ENCODE data around the gene PTPRA. TPM values are rescaled to one million over a fixed set of nuclear protein-coding genes. Genes with fewer than 3 reads are reported as not detected.

PTPRA gene
- total and polyA plus RNA-seq, 2 of the 13 experiments (the other 11 are each of a cell fraction or from before 2014, with no cell fraction given) = 47.2 to 127 TPM

GRCh38 chr20:2907519-2907918 lies 34.2 kb downstream of the PTPRA start:
- no peak for DNase-seq (ENCODE audit: low spot score)
- FAIRE-seq = peak; percentile 15
- Histone ChIP-seq H4K20me1 (ENCODE audit: insufficient read depth, low read length) (no peaks in the 10 kb centered on the region), H3K27me3 (ENCODE audit: control insufficient read depth in 1 of 2, insufficient read depth in 2 of 2, low read length in 2 of 2) (no peaks in the 10 kb centered on the region), H3K9me3 (ENCODE audit: low read length) (no peaks in the 10 kb centered on the region), H2AFZ (ENCODE audit: low read length) (no peak overlapping the region), H3K4me1 (ENCODE audit: insufficient read depth, low read length) (no peaks in the 10 kb centered on the region), H3K4me2 (ENCODE audit: low read depth, low read length) (no peak overlapping the region), H3K9ac (ENCODE audit: insufficient read depth, low read depth, low read length) (no peak overlapping the region), H3K79me2 (ENCODE audit: insufficient read depth, low read length) (peaks cover 20% of the 10 kb centered on the region), H3K27ac (ENCODE audit: extremely low read length, insufficient read depth, low read length) (no peak overlapping the region), H3K36me3 (replicated peaks in 1 of 2; ENCODE audit: control insufficient read depth in 1 of 2, insufficient read depth in 2 of 2, low read length in 2 of 2) (no peaks in the 10 kb centered on the region), H3K4me3 (replicated peaks in 1 of 3; ENCODE audit: insufficient read depth in 1 of 3, low read depth in 2 of 3, low read length in 3 of 3) (no peak overlapping the region)
- ATAC-seq = no peak
- BruUV-seq (replicated peaks) = no TSS peak
- no peak for TF ChIP-seq ZNF788 (CRISPR knock-in tag; IDR thresholded peaks at IDR 0.05; ENCODE audit: borderline replicate concordance)
- TF ChIP-seq STAG1 (CRISPR knock-in tag; IDR thresholded peaks at IDR 0.05) = no peak
- ChIA-PET CTCF (ENCODE audit: low intra/inter-chr PET ratio, low total read pairs) (no interaction called here), POLR2A (interaction anchor here (0.6 kb wide), 1 partner anchor 35 kb away, joined by 3 read pairs; no protein-coding TSS in a partner anchor)
- 82% methylated on average over 3 of the region's 3 CpGs for WGBS (ENCODE audit: low lambda C conversion rate)
- intact Hi-C loops (cut with micrococcal nuclease; ENCODE audit: unreplicated experiment) = no loop called here
- in situ Hi-C loops (cut with HindIII; ENCODE audit: extremely low pct_ligation_motif_present, low pct_unique_long_range_greater_than_20kb) = no loop called here

GRCh38 chr20:2909953-2910352 lies 36.7 kb downstream of the PTPRA start:
- intact Hi-C loops (cut with micrococcal nuclease; ENCODE audit: unreplicated experiment) = loop anchor here (5.0 to 10.0 kb wide), 2 partner anchors 92 to 135 kb away; partner anchors contain the start of genes GNRH2 and MRPS26
- Histone ChIP-seq H3K4me1 (ENCODE audit: insufficient read depth, low read length) (no peaks in the 10 kb centered on the region), H3K27ac (ENCODE audit: extremely low read length, insufficient read depth, low read length) (no peak overlapping the region), H3K27me3 (ENCODE audit: control insufficient read depth in 1 of 2, insufficient read depth in 2 of 2, low read length in 2 of 2) (no peaks in the 10 kb centered on the region), H4K20me1 (ENCODE audit: insufficient read depth, low read length) (no peaks in the 10 kb centered on the region), H3K9me3 (ENCODE audit: low read length) (no peaks in the 10 kb centered on the region), H3K4me3 (replicated peaks in 1 of 3; ENCODE audit: insufficient read depth in 1 of 3, low read depth in 2 of 3, low read length in 3 of 3) (no peak overlapping the region), H3K36me3 (replicated peaks in 1 of 2; ENCODE audit: control insufficient read depth in 1 of 2, insufficient read depth in 2 of 2, low read length in 2 of 2) (no peaks in the 10 kb centered on the region), H3K4me2 (ENCODE audit: low read depth, low read length) (no peak overlapping the region), H3K9ac (ENCODE audit: insufficient read depth, low read depth, low read length) (no peak overlapping the region), H2AFZ (ENCODE audit: low read length) (no peak overlapping the region), H3K79me2 (ENCODE audit: insufficient read depth, low read length) (peaks cover 3% of the 10 kb centered on the region)
- no peak for TF ChIP-seq CENPT (CRISPR knock-in tag; IDR thresholded peaks at IDR 0.05; ENCODE audit: low read depth)
- TF ChIP-seq, protein P1, sequence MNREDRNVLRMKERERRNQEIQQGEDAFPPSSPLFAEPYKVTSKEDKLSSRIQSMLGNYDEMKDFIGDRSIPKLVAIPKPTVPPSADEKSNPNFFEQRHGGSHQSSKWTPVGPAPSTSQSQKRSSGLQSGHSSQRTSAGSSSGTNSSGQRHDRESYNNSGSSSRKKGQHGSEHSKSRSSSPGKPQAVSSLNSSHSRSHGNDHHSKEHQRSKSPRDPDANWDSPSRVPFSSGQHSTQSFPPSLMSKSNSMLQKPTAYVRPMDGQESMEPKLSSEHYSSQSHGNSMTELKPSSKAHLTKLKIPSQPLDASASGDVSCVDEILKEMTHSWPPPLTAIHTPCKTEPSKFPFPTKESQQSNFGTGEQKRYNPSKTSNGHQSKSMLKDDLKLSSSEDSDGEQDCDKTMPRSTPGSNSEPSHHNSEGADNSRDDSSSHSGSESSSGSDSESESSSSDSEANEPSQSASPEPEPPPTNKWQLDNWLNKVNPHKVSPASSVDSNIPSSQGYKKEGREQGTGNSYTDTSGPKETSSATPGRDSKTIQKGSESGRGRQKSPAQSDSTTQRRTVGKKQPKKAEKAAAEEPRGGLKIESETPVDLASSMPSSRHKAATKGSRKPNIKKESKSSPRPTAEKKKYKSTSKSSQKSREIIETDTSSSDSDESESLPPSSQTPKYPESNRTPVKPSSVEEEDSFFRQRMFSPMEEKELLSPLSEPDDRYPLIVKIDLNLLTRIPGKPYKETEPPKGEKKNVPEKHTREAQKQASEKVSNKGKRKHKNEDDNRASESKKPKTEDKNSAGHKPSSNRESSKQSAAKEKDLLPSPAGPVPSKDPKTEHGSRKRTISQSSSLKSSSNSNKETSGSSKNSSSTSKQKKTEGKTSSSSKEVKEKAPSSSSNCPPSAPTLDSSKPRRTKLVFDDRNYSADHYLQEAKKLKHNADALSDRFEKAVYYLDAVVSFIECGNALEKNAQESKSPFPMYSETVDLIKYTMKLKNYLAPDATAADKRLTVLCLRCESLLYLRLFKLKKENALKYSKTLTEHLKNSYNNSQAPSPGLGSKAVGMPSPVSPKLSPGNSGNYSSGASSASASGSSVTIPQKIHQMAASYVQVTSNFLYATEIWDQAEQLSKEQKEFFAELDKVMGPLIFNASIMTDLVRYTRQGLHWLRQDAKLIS (CRISPR knock-in tag; IDR thresholded peaks at IDR 0.05) = no peak
- no peak for TF ChIP-seq MEIS1 (CRISPR knock-in tag; IDR thresholded peaks at IDR 0.05; ENCODE audit: borderline replicate concordance)
- no peak for TF ChIP-seq NKX3-1 (CRISPR knock-in tag; IDR thresholded peaks at IDR 0.05)
- ChIA-PET CTCF (ENCODE audit: low intra/inter-chr PET ratio, low total read pairs) (no interaction called here), POLR2A (no interaction called here)
- in situ Hi-C loops (cut with HindIII; ENCODE audit: extremely low pct_ligation_motif_present, low pct_unique_long_range_greater_than_20kb) = no loop called here
- no peak for FAIRE-seq
- WGBS (ENCODE audit: low lambda C conversion rate) = 98% methylated on average over 2 of the region's 2 CpGs
- DNase-seq (ENCODE audit: low spot score) = no peak
- ATAC-seq = no peak
- no TSS peak for BruUV-seq (replicated peaks)
